Measurements from ENCODE around the gene SBK3. TPM values are rescaled to one million over a fixed set of nuclear protein-coding genes. Genes with fewer than 3 reads are reported as not detected.
"Not testable (repeated sequence)": the region's sequence is repeated elsewhere in the genome, so short reads cannot be mapped to it uniquely, and the experiment has no call there.

Gene SBK3
- total RNA-seq, result 0.20 TPM

- no peak for DNase-seq (ENCODE audit: low spot score)
These were observed at the start of gene SBK3 for GRCh38 chr19:55545443-55545842. Gene SBK3 (minus strand): TSS chr19:55545543. CDS start chr19:55545543, 0 bp downstream.

GRCh38 chr19:55593096-55593772 is 47.9 kb upstream of the SBK3 start:
- no peak for DNase-seq (ENCODE audit: low spot score)

- DNase-seq (ENCODE audit: low spot score), result no peak
These were observed 47.2 kb upstream of the SBK3 start for GRCh38 chr19:55592391-55593090.

GRCh38 chr19:55591555-55591954 is 46.2 kb upstream of the SBK3 start:
- DNase-seq (ENCODE audit: low spot score), result no peak

GRCh38 chr19:55590617-55591016 is 45.3 kb upstream of the SBK3 start:
- DNase-seq (ENCODE audit: low spot score), result no peak

GRCh38 chr19:55590109-55590508 is 44.8 kb upstream of the SBK3 start:
- DNase-seq (ENCODE audit: low spot score), result no peak

- no peak for DNase-seq (ENCODE audit: low spot score)
These were observed 43.4 kb upstream of the SBK3 start for GRCh38 chr19:55588738-55589137.

GRCh38 chr19:55586976-55587668 is 41.8 kb upstream of the SBK3 start:
- DNase-seq (ENCODE audit: low spot score), result peak; percentile 97

- no peak for DNase-seq (ENCODE audit: low spot score)
These were observed 40.5 kb upstream of the SBK3 start for GRCh38 chr19:55585658-55586339.

- DNase-seq (ENCODE audit: low spot score), result no peak
These were observed 39.5 kb upstream of the SBK3 start for GRCh38 chr19:55584871-55585270.

GRCh38 chr19:55583897-55584296 is 38.6 kb upstream of the SBK3 start:
- DNase-seq (ENCODE audit: low spot score), result not testable (repeated sequence)

GRCh38 chr19:55582284-55582683 is 36.9 kb upstream of the SBK3 start:
- DNase-seq (ENCODE audit: low spot score), result not testable (repeated sequence)

GRCh38 chr19:55581823-55582223 is 36.5 kb upstream of the SBK3 start:
- no peak for DNase-seq (ENCODE audit: low spot score)

GRCh38 chr19:55581145-55581822 is 35.9 kb upstream of the SBK3 start:
- no peak for DNase-seq (ENCODE audit: low spot score)

GRCh38 chr19:55580628-55581144 is 35.3 kb upstream of the SBK3 start, which contains the start of gene ZNF579:
Gene ZNF579 (minus strand): TSS chr19:55580848. CDS start chr19:55579639, 1,209 bp downstream.
- peak; percentile 86 for DNase-seq (ENCODE audit: low spot score)

- DNase-seq (ENCODE audit: low spot score), result no peak
These were observed 34.7 kb upstream of the SBK3 start for GRCh38 chr19:55579766-55580621.

- no peak for DNase-seq (ENCODE audit: low spot score)
These were observed 33.7 kb upstream of the SBK3 start for GRCh38 chr19:55578761-55579747.

- no peak for DNase-seq (ENCODE audit: low spot score)
These were observed 32.9 kb upstream of the SBK3 start for GRCh38 chr19:55578031-55578760.
